Testis (tissue), 3 donors: Measurements from ENCODE around the gene RILPL2. TPM values are rescaled to one million over a fixed set of nuclear protein-coding genes. Genes with fewer than 3 reads are reported as not detected.

ENCODE experiments used
- DNase-seq: peaks from one replicate; pipeline ENCODE4 v3.0.0-alpha.2; 2019
- H3K27ac ChIP-seq, 2 donors: fragments of 200-600 bp; sonication (generic); one replicate each; pipeline ENCODE4 v1.5.1; 2019
- H3K27me3 ChIP-seq: fragments of 200-600 bp; sonication (generic); one replicate; pipeline ENCODE4 v1.5.1; 2019
- H3K36me3 ChIP-seq: fragments of 200-600 bp; sonication (generic); one replicate; pipeline ENCODE4 v1.5.1; 2017; ENCODE audit warnings: low read depth; ENCODE audit errors: missing control alignments
- H3K4me1 ChIP-seq: fragments of 200-600 bp; sonication (generic); one replicate; pipeline ENCODE4 v1.5.1; 2019
- H3K4me3 ChIP-seq, 2 donors: fragments of 200-600 bp; sonication (generic); one replicate each; pipeline ENCODE4 v1.5.1; 2017 to 2019
- H3K9me3 ChIP-seq: fragments of 200-600 bp; sonication (generic); one replicate; pipeline ENCODE4 v1.5.1; 2017
- CTCF ChIP-seq, 3 experiments: fragments of 450-650 bp in 2 of 3; fragments of 200-600 bp in 1 of 3; sonication (generic) in 1 of 3; IDR thresholded peaks; one replicate each; pipeline ENCODE4 v1.5.1; 2016 to 2019; ENCODE audit warnings: antibody characterized with exemption in 3 of 3, mild to moderate bottlenecking in 2 of 3, moderate library complexity in 1 of 3
- POLR2A ChIP-seq: fragments of 450-650 bp; IDR thresholded peaks from one replicate; pipeline ENCODE4 v1.6.1; 2017; ENCODE audit warnings: antibody characterized with exemption, mild to moderate bottlenecking, moderate library complexity
- WGBS, 2 donors: methylation state at CpG; one replicate each; pipeline ENCODE4 v1.1.5; 2018; 5-methylcytosine and 5-hydroxymethylcytosine counted together
- intact Hi-C: fragments of 100-400 bp; cut with DNase I; formaldehyde crosslinking; loops from one replicate; pipeline ENCODE4 v1.15.1; 2023; ENCODE audit warnings: low total_unique reads
- polyA plus RNA-seq: library from polyadenylated mRNA; stranded (reverse); fragments of 350-450 nt; fragmentation: Illumina TruSeq; extraction: RNeasy Lipid Tissue Mini Kit (QIAGEN cat#74804); gene quantifications from one replicate; pipeline ENCODE4 v1.2.3, GENCODE V29; 2014; ENCODE audit warnings: low read depth, low replicate concordance; ENCODE audit not compliant: insufficient read depth
- total RNA-seq, 2 donors: library from RNA; depleted of rRNA; stranded (reverse); fragments of >200 nt; gene quantifications; one replicate each; pipeline ENCODE4 v1.2.3, GENCODE V29; 2016

Gene RILPL2
- total and polyA plus RNA-seq, 3 donors from 2014 or later: 2.2 to 3.6 (median 2.8) TPM

GRCh38 chr12:123391546-123392343 lies 44.7 kb downstream of the RILPL2 start:
- H3K27ac ChIP-seq: no peak overlapping the region
- no peaks in the 10 kb centered on the region for H3K27me3 ChIP-seq
- intact Hi-C loops: no loop called here
- DNase-seq: no peak
- TF ChIP-seq POLR2A (no peak), CTCF (IDR thresholded peaks at IDR 0.05) (no peak)
- H3K36me3 ChIP-seq: no peaks in the 10 kb centered on the region
- H3K9me3 ChIP-seq: no peaks in the 10 kb centered on the region
- H3K4me1 ChIP-seq: peaks cover 25% of the 10 kb centered on the region
- 77 to 80% methylated on average over 8 of the region's 8 CpGs for WGBS, 2 donors
- H3K4me3 ChIP-seq: no peak overlapping the region

- intact Hi-C loops: no loop called here
- Histone ChIP-seq H3K27ac (peak overlapping the region; percentile 86 to 90), H3K4me3 (peak overlapping the region in 1 of 2 donors; percentile 74), H3K27me3 (no peaks in the 10 kb centered on the region), H3K36me3 (no peaks in the 10 kb centered on the region), H3K4me1 (peaks cover 24% of the 10 kb centered on the region), H3K9me3 (no peaks in the 10 kb centered on the region)
- DNase-seq: no peak
- WGBS, 2 donors: 45 to 48% methylated on average over 23 of the region's 23 CpGs
- no peak for TF ChIP-seq POLR2A
Measured at GRCh38 chr12:123390498-123391426, 45.7 kb downstream of the RILPL2 start.

DNA sequence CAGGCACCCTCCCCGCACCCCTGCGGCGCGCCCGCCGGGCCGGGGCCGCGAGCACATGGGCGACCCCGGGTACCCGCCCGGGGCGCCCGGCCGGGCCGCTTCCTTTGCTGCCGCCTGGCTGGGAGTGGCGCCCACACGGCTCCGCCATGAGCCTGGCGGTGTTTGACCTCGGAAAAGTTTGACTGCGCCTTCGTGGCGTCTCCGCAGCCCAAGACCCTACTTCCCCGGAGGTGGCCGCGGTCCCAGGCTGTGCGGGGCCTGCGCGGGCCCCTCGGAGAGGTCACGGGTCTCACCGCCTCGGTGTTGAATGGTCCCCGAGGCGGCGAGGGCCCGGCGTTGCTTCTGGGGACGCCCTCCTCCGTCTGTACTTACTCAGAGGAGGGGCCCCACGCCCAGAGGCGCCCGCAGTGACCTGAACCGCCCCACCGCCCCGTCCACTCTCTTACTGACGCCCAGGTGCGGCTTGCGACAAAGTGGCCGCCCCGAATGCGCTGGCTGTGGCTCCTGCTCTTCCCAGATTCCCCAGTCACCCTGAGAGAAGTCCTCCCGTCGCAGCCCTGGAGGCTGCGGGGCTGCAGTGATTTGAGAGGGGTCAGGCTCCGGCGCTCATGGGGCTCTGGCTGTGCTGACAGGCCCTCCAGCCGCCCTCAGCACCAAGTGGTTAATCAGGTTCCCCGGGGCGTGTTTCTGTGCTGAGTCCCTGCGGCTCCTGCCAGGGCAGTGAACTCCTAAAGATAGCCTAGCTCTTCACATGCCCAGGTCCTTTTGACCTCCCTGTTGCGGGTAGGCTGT lies 46.7 kb downstream of the RILPL2 start:
- DNase-seq: peak; percentile 57
- intact Hi-C loops: no loop called here
- 3 to 14% methylated on average over 1 to 32 of the region's 66 CpGs for WGBS, 2 donors

GRCh38 chr12:123388951-123389559 lies 47.4 kb downstream of the RILPL2 start:
- DNase-seq: no peak
- WGBS, 2 donors: 0% methylated on average over 24 of the region's 102 CpGs; no CpG with 5 or more reads in 1 of the 2 donors
- Histone ChIP-seq H3K27ac (peak overlapping the region in 1 of 2 donors; percentile 94), H3K27me3 (no peaks in the 10 kb centered on the region), H3K4me3 (peak overlapping the region; percentile 69 to 74), H3K36me3 (no peaks in the 10 kb centered on the region), H3K4me1 (peaks cover 31% of the 10 kb centered on the region), H3K9me3 (no peaks in the 10 kb centered on the region)
- TF ChIP-seq CTCF (IDR thresholded peaks at IDR 0.05): no peak
- TF ChIP-seq POLR2A: no peak
- intact Hi-C loops: no loop called here

More for the DNA sequence above, 46.7 kb downstream of the RILPL2 start:
- TF ChIP-seq POLR2A (no peak), CTCF (IDR thresholded peaks at IDR 0.05) (no peak)
- Histone ChIP-seq H3K4me3 (peak overlapping the region; percentile 69 to 74), H3K36me3 (no peaks in the 10 kb centered on the region), H3K27ac (peak overlapping the region; percentile 86 to 90), H3K4me1 (peaks cover 28% of the 10 kb centered on the region), H3K27me3 (no peaks in the 10 kb centered on the region), H3K9me3 (no peaks in the 10 kb centered on the region)
